SU-DHL-6 (cell line): ENCODE results near the gene MMP20.

Source experiments
- H2AFZ ChIP-seq: fragments of 200-600 bp; sonication (generic); 2 replicates; pipeline ENCODE4 v1.6.1; 2014; ENCODE audit warnings: low read depth, mild to moderate bottlenecking, moderate library complexity, mixed read lengths, antibody characterized with exemption, low read length; ENCODE audit not compliant: severe bottlenecking
- H3F3A ChIP-seq: fragments of 200-600 bp; shearing (Covaris generic); 2 replicates; pipeline ENCODE4 v1.6.0; 2016; ENCODE audit warnings: antibody characterized with exemption, mild to moderate bottlenecking; ENCODE audit not compliant: insufficient read depth
- H3K27ac ChIP-seq: fragments of 200-600 bp; sonication (generic); 2 replicates; pipeline ENCODE4 v1.5.1; 2016; ENCODE audit warnings: low read depth, mild to moderate bottlenecking, low read length, moderate library complexity, mixed read lengths
- H3K27me3 ChIP-seq: fragments of 200-600 bp; sonication (generic), shearing (Covaris generic); 2 replicates; pipeline ENCODE4 v1.6.0; 2014; ENCODE audit warnings: mild to moderate bottlenecking, low read length
- H3K36me3 ChIP-seq: fragments of 200-600 bp; sonication (generic); 2 replicates; pipeline ENCODE4 v1.6.1; 2014; ENCODE audit warnings: mild to moderate bottlenecking, low read length, mixed read lengths
- H3K4me2 ChIP-seq: fragments of 300-600, 200-600 bp; shearing (Covaris generic), sonication (generic); 2 replicates; pipeline ENCODE4 v1.6.0; 2014; ENCODE audit warnings: low read length, low read depth, mild to moderate bottlenecking; ENCODE audit not compliant: poor library complexity, severe bottlenecking
- H3K4me3 ChIP-seq: fragments of 200-600 bp; sonication (generic); 2 replicates; pipeline ENCODE4 v1.5.1; 2014; ENCODE audit warnings: antibody characterized with exemption, low read length, mild to moderate bottlenecking, mixed read lengths; ENCODE audit not compliant: insufficient read depth, poor library complexity, severe bottlenecking
- H3K79me2 ChIP-seq: fragments of 200-600 bp; sonication (generic); 2 replicates; pipeline ENCODE4 v1.6.1; 2014; ENCODE audit warnings: mild to moderate bottlenecking, low read length, moderate library complexity; ENCODE audit not compliant: insufficient read depth
- H3K9ac ChIP-seq: fragments of 200-600 bp; sonication (generic); 2 replicates; pipeline ENCODE4 v1.7.0; 2014; ENCODE audit warnings: mild to moderate bottlenecking, low read length
- H3K9me2 ChIP-seq: fragments of 200-600 bp; sonication (generic); replicated peaks from 2 replicates; pipeline ENCODE4 v1.6.1; 2014; ENCODE audit warnings: low read length; ENCODE audit not compliant: insufficient read depth
- H3K9me3 ChIP-seq: fragments of 200-600 bp; sonication (generic); 2 replicates; pipeline ENCODE4 v1.6.1; 2014; ENCODE audit warnings: low read length, mixed read lengths; ENCODE audit not compliant: insufficient read depth
- H4K20me1 ChIP-seq: fragments of 200-600 bp; sonication (generic); 2 replicates; pipeline ENCODE4 v1.6.1; 2014; ENCODE audit warnings: low read depth, mild to moderate bottlenecking, antibody characterized with exemption, low read length, moderate library complexity, mixed read lengths
- EZH2phosphoT487 ChIP-seq: fragments of 200-600 bp; sonication (generic), shearing (Covaris generic); conservative IDR thresholded peaks from 2 replicates; pipeline ENCODE4 v1.6.1; 2018; ENCODE audit warnings: mild to moderate bottlenecking, antibody characterized with exemption, low read length, moderate library complexity, mixed read lengths
- TF ChIP-seq, protein P1 (sequence below): fragments of 200-600 bp; sonication (generic); IDR thresholded peaks from one replicate; pipeline ENCODE4 v1.5.1; 2017; ENCODE audit warnings: antibody characterized with exemption, mild to moderate bottlenecking, low read length, moderate library complexity; ENCODE audit not compliant: insufficient read depth, poor library complexity, severe bottlenecking

Gene MMP20

DNA sequence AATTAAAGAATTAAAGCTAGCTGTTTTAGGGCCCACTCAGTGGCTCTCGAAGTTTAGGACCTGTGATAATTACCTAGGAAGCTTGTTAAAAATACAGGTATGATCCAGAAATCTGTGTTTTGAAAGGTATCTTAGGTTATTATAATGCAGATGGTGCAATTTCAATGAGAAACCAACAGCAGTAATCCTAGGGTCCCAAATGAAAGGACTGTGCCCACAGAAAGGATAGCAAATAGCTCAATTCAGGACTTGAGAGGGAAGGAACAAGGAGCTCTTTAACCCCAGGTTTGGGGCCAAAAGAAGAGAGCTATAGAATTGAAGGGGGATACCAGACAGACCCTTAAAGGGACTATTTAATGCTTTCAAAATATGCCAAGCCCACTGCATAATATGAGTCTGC is 11.7 kb downstream of the MMP20 start:
- Histone ChIP-seq H3K4me3 (no peak overlapping the region), H3K9me3 (no peaks in the 10 kb centered on the region), H3K27me3 (no peaks in the 10 kb centered on the region), H2AFZ (peak overlapping the region; percentile 85), H3K9me2 (no peaks in the 10 kb centered on the region), H3F3A (peaks cover 9% of the 10 kb centered on the region; the same call in 1 of the 2 replicates), H3K9ac (peak overlapping the region; percentile 39), H4K20me1 (no peaks in the 10 kb centered on the region), H3K4me2 (peak overlapping the region; percentile 52), H3K27ac (peak overlapping the region; percentile 47), H3K36me3 (no peaks in the 10 kb centered on the region), H3K79me2 (no peaks in the 10 kb centered on the region)
- TF ChIP-seq EZH2phosphoT487: no peak
- TF ChIP-seq, protein P1, sequence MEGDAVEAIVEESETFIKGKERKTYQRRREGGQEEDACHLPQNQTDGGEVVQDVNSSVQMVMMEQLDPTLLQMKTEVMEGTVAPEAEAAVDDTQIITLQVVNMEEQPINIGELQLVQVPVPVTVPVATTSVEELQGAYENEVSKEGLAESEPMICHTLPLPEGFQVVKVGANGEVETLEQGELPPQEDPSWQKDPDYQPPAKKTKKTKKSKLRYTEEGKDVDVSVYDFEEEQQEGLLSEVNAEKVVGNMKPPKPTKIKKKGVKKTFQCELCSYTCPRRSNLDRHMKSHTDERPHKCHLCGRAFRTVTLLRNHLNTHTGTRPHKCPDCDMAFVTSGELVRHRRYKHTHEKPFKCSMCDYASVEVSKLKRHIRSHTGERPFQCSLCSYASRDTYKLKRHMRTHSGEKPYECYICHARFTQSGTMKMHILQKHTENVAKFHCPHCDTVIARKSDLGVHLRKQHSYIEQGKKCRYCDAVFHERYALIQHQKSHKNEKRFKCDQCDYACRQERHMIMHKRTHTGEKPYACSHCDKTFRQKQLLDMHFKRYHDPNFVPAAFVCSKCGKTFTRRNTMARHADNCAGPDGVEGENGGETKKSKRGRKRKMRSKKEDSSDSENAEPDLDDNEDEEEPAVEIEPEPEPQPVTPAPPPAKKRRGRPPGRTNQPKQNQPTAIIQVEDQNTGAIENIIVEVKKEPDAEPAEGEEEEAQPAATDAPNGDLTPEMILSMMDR: no peak

GRCh38 chr11:102611291-102611690 is 13.8 kb downstream of the MMP20 start:
- H3K9me3 ChIP-seq: no peaks in the 10 kb centered on the region
- H3K9ac ChIP-seq: peak overlapping the region; percentile 29
- H2AFZ ChIP-seq: peak overlapping the region; percentile 75
- H3F3A ChIP-seq: peaks cover 9% of the 10 kb centered on the region; the same call in 1 of the 2 replicates
- TF ChIP-seq EZH2phosphoT487: no peak
- TF ChIP-seq, protein P1: no peak
- peak overlapping the region; percentile 57 for H3K4me2 ChIP-seq
- peak overlapping the region; percentile 44 for H3K27ac ChIP-seq
- no peak overlapping the region for H3K4me3 ChIP-seq
- no peaks in the 10 kb centered on the region for H4K20me1 ChIP-seq
- no peaks in the 10 kb centered on the region for H3K27me3 ChIP-seq
- H3K9me2 ChIP-seq: no peaks in the 10 kb centered on the region
- no peaks in the 10 kb centered on the region for H3K36me3 ChIP-seq
- no peaks in the 10 kb centered on the region for H3K79me2 ChIP-seq

GRCh38 chr11:102610200-102610599 is 14.9 kb downstream of the MMP20 start:
- Histone ChIP-seq H3K4me2 (peak overlapping the region; percentile 57), H3K9ac (peak overlapping the region; percentile 29; the same call in 1 of the 2 replicates), H3K4me3 (no peak overlapping the region), H3K79me2 (no peaks in the 10 kb centered on the region), H2AFZ (peak overlapping the region; percentile 75), H3K36me3 (no peaks in the 10 kb centered on the region), H3K9me2 (no peaks in the 10 kb centered on the region), H3F3A (peaks cover 9% of the 10 kb centered on the region; the same call in 1 of the 2 replicates), H4K20me1 (no peaks in the 10 kb centered on the region), H3K27me3 (no peaks in the 10 kb centered on the region), H3K27ac (peak overlapping the region; percentile 44; the same call in 1 of the 2 replicates), H3K9me3 (no peaks in the 10 kb centered on the region)
- no peak for TF ChIP-seq EZH2phosphoT487
- TF ChIP-seq, protein P1: no peak
